ENCODE results near the gene RNF169.
"Not testable (repeated sequence)": the region's sequence is repeated elsewhere in the genome, so short reads cannot be mapped to it uniquely, and the experiment has no call there.

RNF169 gene

GRCh38 chr11:74818283-74818946 lies 69.8 kb downstream of the RNF169 start:
- Histone ChIP-seq H3K4me3 (ENCODE audit: low read depth, low read length) (no peak overlapping the region), H3K36me3 (ENCODE audit: control insufficient read depth, insufficient read depth, low read length) (peaks cover 4% of the 10 kb centered on the region), H3K27me3 (ENCODE audit: control insufficient read depth, insufficient read depth, low read length) (no peaks in the 10 kb centered on the region), H3K9ac (ENCODE audit: low read depth, low read length) (no peak overlapping the region), H3K9me3 (ENCODE audit: control insufficient read depth, insufficient read depth, low read length) (no peaks in the 10 kb centered on the region), H3K4me1 (ENCODE audit: control insufficient read depth, insufficient read depth, low read length) (no peaks in the 10 kb centered on the region)

- peaks cover 4% of the 10 kb centered on the region for H3K36me3 ChIP-seq (ENCODE audit: control insufficient read depth, insufficient read depth, low read length)
- no peak overlapping the region for H3K9ac ChIP-seq (ENCODE audit: low read depth, low read length)
- H3K27me3 ChIP-seq (ENCODE audit: control insufficient read depth, insufficient read depth, low read length) = no peaks in the 10 kb centered on the region
- no peak overlapping the region for H3K4me3 ChIP-seq (ENCODE audit: low read depth, low read length)
- H3K4me1 ChIP-seq (ENCODE audit: control insufficient read depth, insufficient read depth, low read length) = no peaks in the 10 kb centered on the region
- H3K9me3 ChIP-seq (ENCODE audit: control insufficient read depth, insufficient read depth, low read length) = peaks cover 3% of the 10 kb centered on the region
Observed at GRCh38 chr11:74819400-74819799, 70.8 kb downstream of the RNF169 start.

GRCh38 chr11:74820763-74821162 lies 72.1 kb downstream of the RNF169 start:
- Histone ChIP-seq H3K9ac (ENCODE audit: low read depth, low read length) (no peak overlapping the region), H3K36me3 (ENCODE audit: control insufficient read depth, insufficient read depth, low read length) (peaks cover 4% of the 10 kb centered on the region), H3K4me1 (ENCODE audit: control insufficient read depth, insufficient read depth, low read length) (no peaks in the 10 kb centered on the region), H3K4me3 (ENCODE audit: low read depth, low read length) (no peak overlapping the region), H3K9me3 (ENCODE audit: control insufficient read depth, insufficient read depth, low read length) (peaks cover 9% of the 10 kb centered on the region), H3K27me3 (ENCODE audit: control insufficient read depth, insufficient read depth, low read length) (no peaks in the 10 kb centered on the region)

GRCh38 chr11:74822170-74822569 lies 73.5 kb downstream of the RNF169 start:
- H3K36me3 ChIP-seq (ENCODE audit: control insufficient read depth, insufficient read depth, low read length) = peaks cover 7% of the 10 kb centered on the region
- H3K4me3 ChIP-seq (ENCODE audit: low read depth, low read length) = no peak overlapping the region
- H3K9ac ChIP-seq (ENCODE audit: low read depth, low read length) = no peak overlapping the region
- no peaks in the 10 kb centered on the region for H3K27me3 ChIP-seq (ENCODE audit: control insufficient read depth, insufficient read depth, low read length)
- H3K9me3 ChIP-seq (ENCODE audit: control insufficient read depth, insufficient read depth, low read length) = peaks cover 16% of the 10 kb centered on the region
- H3K4me1 ChIP-seq (ENCODE audit: control insufficient read depth, insufficient read depth, low read length) = no peaks in the 10 kb centered on the region

GRCh38 chr11:74824285-74824982 lies 75.8 kb downstream of the RNF169 start:
- Histone ChIP-seq H3K9ac (ENCODE audit: low read depth, low read length) (no peak overlapping the region), H3K27me3 (ENCODE audit: control insufficient read depth, insufficient read depth, low read length) (no peaks in the 10 kb centered on the region), H3K4me3 (ENCODE audit: low read depth, low read length) (no peak overlapping the region), H3K36me3 (ENCODE audit: control insufficient read depth, insufficient read depth, low read length) (peaks cover 8% of the 10 kb centered on the region), H3K9me3 (ENCODE audit: control insufficient read depth, insufficient read depth, low read length) (peaks cover 16% of the 10 kb centered on the region), H3K4me1 (ENCODE audit: control insufficient read depth, insufficient read depth, low read length) (no peaks in the 10 kb centered on the region)

GRCh38 chr11:74825596-74825995 lies 76.9 kb downstream of the RNF169 start:
- not testable (repeated sequence) for H3K36me3 ChIP-seq (ENCODE audit: control insufficient read depth, insufficient read depth, low read length); H3K9ac ChIP-seq (ENCODE audit: low read depth, low read length); H3K4me3 ChIP-seq (ENCODE audit: low read depth, low read length); H3K4me1 ChIP-seq (ENCODE audit: control insufficient read depth, insufficient read depth, low read length); H3K27me3 ChIP-seq (ENCODE audit: control insufficient read depth, insufficient read depth, low read length)
- H3K9me3 ChIP-seq (ENCODE audit: control insufficient read depth, insufficient read depth, low read length) = peaks cover 16% of the 10 kb centered on the region

GRCh38 chr11:74826901-74827300 lies 78.3 kb downstream of the RNF169 start:
- H3K4me1 ChIP-seq (ENCODE audit: control insufficient read depth, insufficient read depth, low read length) = no peaks in the 10 kb centered on the region
- H3K27me3 ChIP-seq (ENCODE audit: control insufficient read depth, insufficient read depth, low read length) = no peaks in the 10 kb centered on the region
- peaks cover 16% of the 10 kb centered on the region for H3K9me3 ChIP-seq (ENCODE audit: control insufficient read depth, insufficient read depth, low read length)
- no peak overlapping the region for H3K9ac ChIP-seq (ENCODE audit: low read depth, low read length)
- H3K4me3 ChIP-seq (ENCODE audit: low read depth, low read length) = no peak overlapping the region
- H3K36me3 ChIP-seq (ENCODE audit: control insufficient read depth, insufficient read depth, low read length) = peaks cover 5% of the 10 kb centered on the region

- Histone ChIP-seq H3K4me3 (ENCODE audit: low read depth, low read length) (no peak overlapping the region), H3K9ac (ENCODE audit: low read depth, low read length) (no peak overlapping the region), H3K27me3 (ENCODE audit: control insufficient read depth, insufficient read depth, low read length) (no peaks in the 10 kb centered on the region), H3K36me3 (ENCODE audit: control insufficient read depth, insufficient read depth, low read length) (peaks cover 8% of the 10 kb centered on the region), H3K9me3 (ENCODE audit: control insufficient read depth, insufficient read depth, low read length) (no peaks in the 10 kb centered on the region), H3K4me1 (ENCODE audit: control insufficient read depth, insufficient read depth, low read length) (no peaks in the 10 kb centered on the region)
Observed at GRCh38 chr11:74837191-74837590, 88.5 kb downstream of the RNF169 start.

GRCh38 chr11:74838188-74838587 lies 89.5 kb downstream of the RNF169 start:
- Histone ChIP-seq H3K4me1 (ENCODE audit: control insufficient read depth, insufficient read depth, low read length) (no peaks in the 10 kb centered on the region), H3K9me3 (ENCODE audit: control insufficient read depth, insufficient read depth, low read length) (no peaks in the 10 kb centered on the region), H3K9ac (ENCODE audit: low read depth, low read length) (no peak overlapping the region), H3K36me3 (ENCODE audit: control insufficient read depth, insufficient read depth, low read length) (peaks cover 8% of the 10 kb centered on the region), H3K4me3 (ENCODE audit: low read depth, low read length) (no peak overlapping the region), H3K27me3 (ENCODE audit: control insufficient read depth, insufficient read depth, low read length) (no peaks in the 10 kb centered on the region)

GRCh38 chr11:74839446-74839845 lies 90.8 kb downstream of the RNF169 start:
- Histone ChIP-seq H3K36me3 (ENCODE audit: control insufficient read depth, insufficient read depth, low read length) (peaks cover 8% of the 10 kb centered on the region), H3K9me3 (ENCODE audit: control insufficient read depth, insufficient read depth, low read length) (no peaks in the 10 kb centered on the region)

GRCh38 chr11:74839971-74840370 lies 91.3 kb downstream of the RNF169 start:
- peaks cover 8% of the 10 kb centered on the region for H3K36me3 ChIP-seq (ENCODE audit: control insufficient read depth, insufficient read depth, low read length)
- H3K27me3 ChIP-seq (ENCODE audit: control insufficient read depth, insufficient read depth, low read length) = no peaks in the 10 kb centered on the region
- no peaks in the 10 kb centered on the region for H3K9me3 ChIP-seq (ENCODE audit: control insufficient read depth, insufficient read depth, low read length)
- no peaks in the 10 kb centered on the region for H3K4me1 ChIP-seq (ENCODE audit: control insufficient read depth, insufficient read depth, low read length)
- no peak overlapping the region for H3K9ac ChIP-seq (ENCODE audit: low read depth, low read length)
- no peak overlapping the region for H3K4me3 ChIP-seq (ENCODE audit: low read depth, low read length)

More at GRCh38 chr11:74839446-74839845, 90.8 kb downstream of the RNF169 start:
- H3K9ac ChIP-seq (ENCODE audit: low read depth, low read length) = no peak overlapping the region
- no peaks in the 10 kb centered on the region for H3K27me3 ChIP-seq (ENCODE audit: control insufficient read depth, insufficient read depth, low read length)
- no peak overlapping the region for H3K4me3 ChIP-seq (ENCODE audit: low read depth, low read length)
- no peaks in the 10 kb centered on the region for H3K4me1 ChIP-seq (ENCODE audit: control insufficient read depth, insufficient read depth, low read length)

- Histone ChIP-seq H3K9me3 (ENCODE audit: control insufficient read depth, insufficient read depth, low read length) (no peaks in the 10 kb centered on the region), H3K27me3 (ENCODE audit: control insufficient read depth, insufficient read depth, low read length) (no peaks in the 10 kb centered on the region), H3K9ac (ENCODE audit: low read depth, low read length) (no peak overlapping the region), H3K4me1 (ENCODE audit: control insufficient read depth, insufficient read depth, low read length) (no peaks in the 10 kb centered on the region), H3K36me3 (ENCODE audit: control insufficient read depth, insufficient read depth, low read length) (peaks cover 5% of the 10 kb centered on the region), H3K4me3 (ENCODE audit: low read depth, low read length) (no peak overlapping the region)
Observed at GRCh38 chr11:74840486-74840885, 91.8 kb downstream of the RNF169 start.

Data from iPS-15b (cell line).